ENCODE results near the gene NDUFS1.

The NDUFS1 gene

DNA sequence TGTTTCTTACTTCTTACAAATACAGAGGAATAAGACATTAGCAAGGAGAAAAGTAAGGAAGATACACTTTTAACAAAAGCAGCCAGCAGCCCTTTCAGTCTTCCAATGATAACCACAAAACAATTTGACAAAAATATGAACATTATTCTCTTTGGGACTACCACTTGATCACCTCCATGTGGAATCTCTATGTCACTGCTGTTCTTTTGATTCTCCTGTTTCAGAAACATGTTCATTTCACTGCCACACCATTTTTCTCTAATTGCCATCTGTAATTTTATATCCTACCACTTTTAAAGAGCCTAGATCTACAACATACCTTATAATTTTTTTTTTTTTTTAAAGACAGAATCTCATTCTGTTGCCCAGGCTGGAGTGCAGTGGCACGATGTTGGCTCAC lies 84.1 kb downstream of the NDUFS1 start:
- peaks cover 3% of the 10 kb centered on the region for H3K4me1 ChIP-seq (ENCODE audit: insufficient read depth, insufficient read length)
- no peaks in the 10 kb centered on the region for H3K27me3 ChIP-seq (ENCODE audit: insufficient read depth, insufficient read length)
- no peak overlapping the region for H3K4me3 ChIP-seq (ENCODE audit: insufficient read length, low read depth)
- DNase-seq (ENCODE audit: low read depth, low spot score): no peak
- H3K9me3 ChIP-seq (ENCODE audit: insufficient read depth, low read length): no peaks in the 10 kb centered on the region; the same call in 1 of the 2 replicates
- H3K36me3 ChIP-seq (ENCODE audit: insufficient read depth, insufficient read length, low read length): no peaks in the 10 kb centered on the region
- TF ChIP-seq YY1 (IDR thresholded peaks at IDR 0.05; ENCODE audit: insufficient read depth, insufficient read length) (no peak), SUZ12 (IDR thresholded peaks at IDR 0.05; ENCODE audit: extremely low read depth, insufficient read depth, insufficient read length) (no peak), ZNF274 (IDR thresholded peaks at IDR 0.05; ENCODE audit: low read depth, low read length) (no peak)
- H3K9ac ChIP-seq (ENCODE audit: insufficient read length, low read depth): no peak overlapping the region

- no peak for DNase-seq (ENCODE audit: low read depth, low spot score)
- no peak overlapping the region for H3K4me3 ChIP-seq (ENCODE audit: insufficient read length, low read depth)
- no peak overlapping the region for H3K9ac ChIP-seq (ENCODE audit: insufficient read length, low read depth)
- no peaks in the 10 kb centered on the region for H3K36me3 ChIP-seq (ENCODE audit: insufficient read depth, insufficient read length, low read length)
- H3K4me1 ChIP-seq (ENCODE audit: insufficient read depth, insufficient read length): peaks cover 3% of the 10 kb centered on the region
- no peaks in the 10 kb centered on the region for H3K9me3 ChIP-seq (ENCODE audit: insufficient read depth, low read length)
- TF ChIP-seq YY1 (IDR thresholded peaks at IDR 0.05; ENCODE audit: insufficient read depth, insufficient read length) (no peak), SUZ12 (IDR thresholded peaks at IDR 0.05; ENCODE audit: extremely low read depth, insufficient read depth, insufficient read length) (no peak), ZNF274 (IDR thresholded peaks at IDR 0.05; ENCODE audit: low read depth, low read length) (no peak)
- H3K27me3 ChIP-seq (ENCODE audit: insufficient read depth, insufficient read length): no peaks in the 10 kb centered on the region
These were observed 87.4 kb downstream of the NDUFS1 start for GRCh38 chr2:206071807-206072206.

- DNase-seq (ENCODE audit: low read depth, low spot score): no peak
- Histone ChIP-seq H3K4me3 (ENCODE audit: insufficient read length, low read depth) (no peak overlapping the region), H3K9ac (ENCODE audit: insufficient read length, low read depth) (no peak overlapping the region), H3K4me1 (ENCODE audit: insufficient read depth, insufficient read length) (peaks cover 3% of the 10 kb centered on the region), H3K36me3 (ENCODE audit: insufficient read depth, insufficient read length, low read length) (no peaks in the 10 kb centered on the region), H3K27me3 (ENCODE audit: insufficient read depth, insufficient read length) (no peaks in the 10 kb centered on the region), H3K9me3 (ENCODE audit: insufficient read depth, low read length) (no peaks in the 10 kb centered on the region)
- TF ChIP-seq YY1 (IDR thresholded peaks at IDR 0.05; ENCODE audit: insufficient read depth, insufficient read length) (no peak), SUZ12 (IDR thresholded peaks at IDR 0.05; ENCODE audit: extremely low read depth, insufficient read depth, insufficient read length) (no peak), ZNF274 (IDR thresholded peaks at IDR 0.05; ENCODE audit: low read depth, low read length) (no peak)
These were observed 89.8 kb downstream of the NDUFS1 start for GRCh38 chr2:206069417-206069816.

- peaks cover 3% of the 10 kb centered on the region for H3K4me1 ChIP-seq (ENCODE audit: insufficient read depth, insufficient read length)
- H3K9ac ChIP-seq (ENCODE audit: insufficient read length, low read depth): no peak overlapping the region
- H3K9me3 ChIP-seq (ENCODE audit: insufficient read depth, low read length): no peaks in the 10 kb centered on the region
- DNase-seq (ENCODE audit: low read depth, low spot score): no peak
- TF ChIP-seq YY1 (IDR thresholded peaks at IDR 0.05; ENCODE audit: insufficient read depth, insufficient read length): no peak
- TF ChIP-seq ZNF274 (IDR thresholded peaks at IDR 0.05; ENCODE audit: low read depth, low read length): no peak
- no peak for TF ChIP-seq SUZ12 (IDR thresholded peaks at IDR 0.05; ENCODE audit: extremely low read depth, insufficient read depth, insufficient read length)
- H3K36me3 ChIP-seq (ENCODE audit: insufficient read depth, insufficient read length, low read length): peaks cover under 1% of the 10 kb centered on the region
- no peak overlapping the region for H3K4me3 ChIP-seq (ENCODE audit: insufficient read length, low read depth)
- no peaks in the 10 kb centered on the region for H3K27me3 ChIP-seq (ENCODE audit: insufficient read depth, insufficient read length)
These were observed 91.0 kb downstream of the NDUFS1 start for GRCh38 chr2:206068207-206068606.

All from NT2/D1 (cell line).